ENCODE data around the gene FAM200B. TPM values are rescaled to one million over a fixed set of nuclear protein-coding genes. Genes with fewer than 3 reads are reported as not detected.

Gene FAM200B
- total and polyA plus RNA-seq, 9 donors = 40.7 to 69.2 (median 55.6) TPM

- Histone ChIP-seq H3K4me3 (no peak overlapping the region), H3K9me3 (no peaks in the 10 kb centered on the region), H3K27ac (no peak overlapping the region), H3K27me3 (no peaks in the 10 kb centered on the region), H3K36me3 (no peaks in the 10 kb centered on the region), H3K4me1 (ENCODE audit: insufficient read depth) (no peaks in the 10 kb centered on the region)
- no peak for DNase-seq
- 92 to 96% (median 94%) methylated on average over 2 of the region's 2 CpGs for WGBS, 3 donors
- TF ChIP-seq POLR2A (IDR thresholded peaks at IDR 0.05) (no peak), CTCF (IDR thresholded peaks at IDR 0.05) (no peak), EP300 (IDR thresholded peaks at IDR 0.05) (no peak)
- intact Hi-C loops (cut with DNase I) = no loop called here
These were observed 30.1 kb downstream of the FAM200B start for GRCh38 chr4:15711762-15712161.

GRCh38 chr4:15712214-15712613, 30.6 kb downstream of the FAM200B start:
- no peak for DNase-seq
- Histone ChIP-seq H3K27me3 (no peaks in the 10 kb centered on the region), H3K4me3 (no peak overlapping the region), H3K4me1 (ENCODE audit: insufficient read depth) (no peaks in the 10 kb centered on the region), H3K27ac (no peak overlapping the region), H3K9me3 (no peaks in the 10 kb centered on the region), H3K36me3 (no peaks in the 10 kb centered on the region)
- 95 to 100% (median 100%) methylated on average over 1 of the region's 1 CpG for WGBS, 3 donors
- intact Hi-C loops (cut with DNase I) = no loop called here
- no peak for TF ChIP-seq POLR2A (IDR thresholded peaks at IDR 0.05)

GRCh38 chr4:15714141-15714540, 32.5 kb downstream of the FAM200B start:
- no peak for DNase-seq
- WGBS, 3 donors = 91 to 96% (median 93%) methylated on average over 1 of the region's 1 CpG
- intact Hi-C loops (cut with DNase I) = no loop called here
- Histone ChIP-seq H3K27me3 (no peaks in the 10 kb centered on the region), H3K36me3 (no peaks in the 10 kb centered on the region), H3K27ac (no peak overlapping the region), H3K4me3 (no peak overlapping the region), H3K4me1 (ENCODE audit: insufficient read depth) (no peaks in the 10 kb centered on the region), H3K9me3 (no peaks in the 10 kb centered on the region)
- TF ChIP-seq POLR2A (IDR thresholded peaks at IDR 0.05) (no peak), CTCF (IDR thresholded peaks at IDR 0.05) (no peak), EP300 (IDR thresholded peaks at IDR 0.05) (no peak)

- WGBS, 3 donors = 59 to 68% (median 67%) methylated on average over 8 of the region's 8 CpGs
- no peak overlapping the region for H3K27ac ChIP-seq
- no peaks in the 10 kb centered on the region for H3K4me1 ChIP-seq (ENCODE audit: insufficient read depth)
- TF ChIP-seq CTCF (IDR thresholded peaks at IDR 0.05) (no peak), EP300 (IDR thresholded peaks at IDR 0.05) (no peak), POLR2A (IDR thresholded peaks at IDR 0.05) (no peak)
- H3K27me3 ChIP-seq = no peaks in the 10 kb centered on the region
- intact Hi-C loops (cut with DNase I) = no loop called here
- no peak for DNase-seq
- no peaks in the 10 kb centered on the region for H3K9me3 ChIP-seq
- H3K36me3 ChIP-seq = no peaks in the 10 kb centered on the region
- no peak overlapping the region for H3K4me3 ChIP-seq
These were observed 33.2 kb downstream of the FAM200B start for GRCh38 chr4:15714646-15715435.

- no peaks in the 10 kb centered on the region for H3K9me3 ChIP-seq
- H3K4me1 ChIP-seq (ENCODE audit: insufficient read depth) = no peaks in the 10 kb centered on the region
- intact Hi-C loops (cut with DNase I) = no loop called here
- H3K27ac ChIP-seq = no peak overlapping the region
- no peaks in the 10 kb centered on the region for H3K27me3 ChIP-seq
- H3K36me3 ChIP-seq = no peaks in the 10 kb centered on the region
- no peak for TF ChIP-seq CTCF (IDR thresholded peaks at IDR 0.05)
- no peak for TF ChIP-seq EP300 (IDR thresholded peaks at IDR 0.05)
- TF ChIP-seq POLR2A (IDR thresholded peaks at IDR 0.05) = no peak
- 94 to 96% (median 95%) methylated on average over 3 of the region's 3 CpGs for WGBS, 3 donors
- DNase-seq = no peak
- no peak overlapping the region for H3K4me3 ChIP-seq
These were observed 34.5 kb downstream of the FAM200B start for GRCh38 chr4:15716115-15716514.
